HCT116 (cell line): Measurements from ENCODE around the gene FAM83D. TPM values are rescaled to one million over a fixed set of nuclear protein-coding genes. Genes with fewer than 3 reads are reported as not detected.

Experiments
- ATAC-seq: fragments of 200-7000 bp; cut with Tn5 transposase; 2 replicates; pipeline ENCODE4 v1.9.1; 2020; ENCODE audit warnings: mild to moderate bottlenecking, moderate library complexity
- BruUV-seq: library from RNA; stranded (reverse); fragments of 400-500 nt; replicated peaks from 2 replicates; lab custom pipeline; 2021; lab: Mats Ljungman, UMichigan
- CTCF ChIA-PET: fragments of 300-600 bp; sonication (Branson Sonifier 250); formaldehyde crosslinking; loops from one replicate; lab custom pipeline; 2021; ENCODE audit warnings: antibody characterized with exemption; lab: Charles Lee
- POLR2A ChIA-PET: fragments of 300-600, 350-600 bp; sonication (Branson Sonifier 250); formaldehyde crosslinking; loops from one replicate; lab custom pipeline; 2021; ENCODE audit warnings: antibody characterized with exemption; lab: Charles Lee
- RAD21 ChIA-PET, 2 experiments: fragments of 300-600 bp; sonication (Branson Sonifier 250); formaldehyde crosslinking; loops; one replicate each; lab custom pipeline; 2023; ENCODE audit warnings: low total read pairs in 2 of 2; ENCODE audit not compliant: uncharacterized antibody in 2 of 2, unreplicated experiment in 2 of 2, low non-redundant PET in 1 of 2; lab: Charles Lee
- DNase-seq: peaks from one replicate; pipeline ENCODE4 v3.0.0-alpha.2; 2010; ENCODE audit warnings: low read depth, low spot score
- H2AFZ ChIP-seq: fragments of 200-600 bp; shearing (Covaris generic), sonication (generic); 2 replicates; pipeline ENCODE4 v1.6.1; 2017; ENCODE audit warnings: low read depth, mixed run types, mixed read lengths, antibody characterized with exemption, low read length; ENCODE audit not compliant: poor library complexity, severe bottlenecking
- H3K27ac ChIP-seq: 2 replicates; pipeline ENCODE4 v1.5.1; 2012; ENCODE audit warnings: low read depth, low read length
- H3K27me3 ChIP-seq: fragments of 200-600 bp; sonication (generic); 2 replicates; pipeline ENCODE4 v1.6.1; 2016; ENCODE audit warnings: mixed run types, low read length, mixed read lengths; ENCODE audit not compliant: insufficient read depth
- H3K36me3 ChIP-seq, 2 experiments: fragments of 200-500 bp in 1 of 2; fragments of 200-600 bp in 1 of 2; sonication (Bioruptor generic) in 1 of 2; sonication (generic) in 1 of 2; 2 replicates each; pipeline versions ENCODE4 v1.5.1 to v1.6.1; 2014 to 2016; ENCODE audit warnings: low read length in 2 of 2, inconsistent platforms in 1 of 2, mixed read lengths in 1 of 2, mixed run types in 1 of 2; ENCODE audit not compliant: insufficient read depth in 2 of 2, control insufficient read depth in 1 of 2
- H3K4me1 ChIP-seq, 2 experiments: fragments of 200-600 bp in 1 of 2; sonication (generic) in 1 of 2; 2 replicates each; pipeline versions ENCODE4 v1.5.1 to v1.6.1; 2012 to 2017; ENCODE audit warnings: low read length in 2 of 2, inconsistent platforms in 1 of 2, mild to moderate bottlenecking in 1 of 2, mixed read lengths in 1 of 2, mixed run types in 1 of 2, moderate library complexity in 1 of 2; ENCODE audit not compliant: insufficient read depth in 2 of 2, control insufficient read depth in 1 of 2
- H3K4me2 ChIP-seq: fragments of 200-600 bp; sonication (generic); 2 replicates; pipeline ENCODE4 v1.6.1; 2017; ENCODE audit warnings: mixed run types, low read length, mixed read lengths
- H3K4me3 ChIP-seq, 2 experiments: fragments of 200-600 bp in 1 of 2; sonication (generic) in 1 of 2; replicated peaks in 1 of 2; 2 replicates each; pipeline ENCODE4 v1.5.1; 2011 to 2016; ENCODE audit warnings: low read length in 2 of 2, control low read depth in 1 of 2, low read depth in 1 of 2, mild to moderate bottlenecking in 1 of 2, mixed read lengths in 1 of 2, mixed run types in 1 of 2
- H3K79me2 ChIP-seq: fragments of 200-600 bp; sonication (generic); 2 replicates; pipeline ENCODE4 v1.6.1; 2017; ENCODE audit warnings: mild to moderate bottlenecking, mixed run types, low read length, moderate library complexity, mixed read lengths; ENCODE audit not compliant: insufficient read depth
- H3K9ac ChIP-seq: fragments of 200-600 bp; sonication (generic); 2 replicates; pipeline ENCODE4 v1.6.1; 2016; ENCODE audit warnings: low read length, mixed read lengths
- H3K9me2 ChIP-seq: fragments of 200-600 bp; sonication (generic), shearing (Covaris generic); 2 replicates; pipeline ENCODE4 v1.6.1; 2017; ENCODE audit warnings: mixed run types, mild to moderate bottlenecking, moderate library complexity; ENCODE audit not compliant: insufficient read depth
- H3K9me3 ChIP-seq, 2 experiments: fragments of 200-500 bp in 1 of 2; fragments of 200-600 bp in 1 of 2; sonication (Bioruptor generic) in 1 of 2; sonication (generic) in 1 of 2; 2 replicates each; pipeline ENCODE4 v1.6.1; 2014 to 2017; ENCODE audit warnings: low read length in 2 of 2, mixed read lengths in 2 of 2, inconsistent platforms in 1 of 2, low read depth in 1 of 2, mild to moderate bottlenecking in 1 of 2, mixed run types in 1 of 2, moderate library complexity in 1 of 2; ENCODE audit not compliant: control insufficient read depth in 1 of 2, insufficient read depth in 1 of 2
- H4K20me1 ChIP-seq: fragments of 200-600 bp; sonication (generic), shearing (Covaris generic); 2 replicates; pipeline ENCODE4 v1.6.1; 2017; ENCODE audit warnings: mixed run types, mild to moderate bottlenecking, moderate library complexity; ENCODE audit not compliant: insufficient read depth
- CBX3 ChIP-seq: IDR thresholded peaks from 2 replicates; pipeline ENCODE4 v1.6.1; 2012; ENCODE audit warnings: low read depth
- EGR1 ChIP-seq: IDR thresholded peaks from 2 replicates; pipeline ENCODE4 v1.6.1; 2012; ENCODE audit warnings: low read depth
- ELF1 ChIP-seq: IDR thresholded peaks from 2 replicates; pipeline ENCODE4 v1.6.1; 2012; ENCODE audit warnings: low read depth, borderline replicate concordance
- EZH2 ChIP-seq: fragments of 200-600 bp; sonication (generic); IDR thresholded peaks from 2 replicates; pipeline ENCODE4 v1.6.1; 2017; ENCODE audit warnings: antibody characterized with exemption, mixed run types
- EZH2phosphoT487 ChIP-seq: fragments of 200-600 bp; IDR thresholded peaks from 2 replicates; pipeline ENCODE4 v1.6.1; 2018; ENCODE audit warnings: antibody characterized with exemption, borderline replicate concordance
- FOSL1 ChIP-seq: IDR thresholded peaks from 2 replicates; pipeline ENCODE4 v1.6.1; 2012; ENCODE audit warnings: low read depth
- JUND ChIP-seq: IDR thresholded peaks from 2 replicates; pipeline ENCODE4 v1.6.1; 2012
- POLR2A ChIP-seq: IDR thresholded peaks from 2 replicates; pipeline ENCODE4 v1.7.0; 2011; ENCODE audit warnings: borderline replicate concordance; ENCODE audit not compliant: insufficient read depth, insufficient read length; ENCODE audit errors: extremely low read depth
- RAD21 ChIP-seq: IDR thresholded peaks from 2 replicates; pipeline ENCODE4 v1.6.1; 2012; ENCODE audit warnings: low read depth, mild to moderate bottlenecking
- SIN3A ChIP-seq: IDR thresholded peaks from 2 replicates; pipeline ENCODE4 v1.6.1; 2012; ENCODE audit warnings: low read depth
- SP1 ChIP-seq: IDR thresholded peaks from 2 replicates; pipeline ENCODE4 v1.6.1; 2012; ENCODE audit warnings: low read depth
- YY1 ChIP-seq: IDR thresholded peaks from 2 replicates; pipeline ENCODE4 v1.6.1; 2011; ENCODE audit warnings: low read length, low read depth, moderate library complexity, mild to moderate bottlenecking; ENCODE audit not compliant: insufficient replicate concordance; ENCODE audit errors: extremely low read depth
- intact Hi-C: fragments of 100-400 bp; cut with micrococcal nuclease; formaldehyde crosslinking; loops from 2 replicates; pipeline ENCODE4 v1.10.0; 2022
- total RNA-seq: library from RNA; stranded (reverse); gene quantifications from one replicate; pipeline ENCODE4 v1.2.1, GENCODE V29; 2021; ENCODE audit not compliant: unreplicated experiment
- TF ChIP-seq, protein P1 (sequence below), 3 experiments: fragments of 200-600 bp in 1 of 3; sonication (generic) in 1 of 3; IDR thresholded peaks in 2 of 3; conservative IDR thresholded peaks in 1 of 3; 2 replicates each; pipeline ENCODE4 v1.5.1; 2012 to 2017; ENCODE audit warnings: low read depth in 2 of 3, low read length in 2 of 3, antibody characterized with exemption in 1 of 3, borderline replicate concordance in 1 of 3, control low read depth in 1 of 3, mild to moderate bottlenecking in 1 of 3, mixed read lengths in 1 of 3, mixed run types in 1 of 3, moderate library complexity in 1 of 3; ENCODE audit not compliant: insufficient read depth in 1 of 3

FAM83D gene
- total RNA-seq, 1 experiment from 2014 or later = 51.1 TPM

DNA sequence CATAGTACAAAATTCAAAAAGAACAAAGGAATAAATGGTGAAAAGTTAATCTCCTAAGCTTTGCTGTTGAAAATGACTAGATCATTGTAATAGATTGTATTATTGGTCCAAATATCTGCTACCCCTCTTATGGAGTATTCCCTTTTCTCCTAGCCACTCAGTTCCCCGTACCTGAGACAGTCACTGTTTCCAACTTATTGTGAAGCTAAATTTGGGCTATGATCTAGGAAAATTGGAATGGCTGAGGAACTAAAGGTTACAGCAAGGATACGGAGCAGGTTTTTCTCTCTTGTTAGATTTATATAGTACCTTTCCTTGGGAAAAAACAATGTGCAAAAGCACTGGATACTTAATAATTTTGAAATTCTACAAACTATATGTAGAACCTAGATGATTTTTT is 53.2 kb downstream of the FAM83D start:
- intact Hi-C loops = no loop called here
- H3K9me2 ChIP-seq = no peaks in the 10 kb centered on the region
- CTCF ChIA-PET = no interaction called here
- no peak overlapping the region for H3K9ac ChIP-seq
- no peaks in the 10 kb centered on the region for H3K4me1 ChIP-seq
- POLR2A ChIA-PET = no interaction called here
- RAD21 ChIA-PET = no interaction called here
- DNase-seq (no peak), ATAC-seq (no peak)
- no peak overlapping the region for H3K4me3 ChIP-seq
- H3K9me3 ChIP-seq = no peaks in the 10 kb centered on the region
- 0 out of 4 replicates have a peak, but pooled peaks cover 0 to 2% of the 10 kb centered on the region in 2 experiments for H3K36me3 ChIP-seq
- H3K27ac ChIP-seq = no peak overlapping the region
- no peak overlapping the region for H2AFZ ChIP-seq
- no peak for TF ChIP-seq YY1
- TF ChIP-seq EZH2 = no peak
- TF ChIP-seq RAD21 = no peak
- no peak for TF ChIP-seq SP1
- TF ChIP-seq FOSL1 = no peak
- TF ChIP-seq CBX3 = no peak
- no peak for TF ChIP-seq EZH2phosphoT487
- no peak for TF ChIP-seq POLR2A
- no peak for TF ChIP-seq ELF1
- TF ChIP-seq EGR1 = no peak
- TF ChIP-seq SIN3A = no peak
- TF ChIP-seq, protein P1, sequence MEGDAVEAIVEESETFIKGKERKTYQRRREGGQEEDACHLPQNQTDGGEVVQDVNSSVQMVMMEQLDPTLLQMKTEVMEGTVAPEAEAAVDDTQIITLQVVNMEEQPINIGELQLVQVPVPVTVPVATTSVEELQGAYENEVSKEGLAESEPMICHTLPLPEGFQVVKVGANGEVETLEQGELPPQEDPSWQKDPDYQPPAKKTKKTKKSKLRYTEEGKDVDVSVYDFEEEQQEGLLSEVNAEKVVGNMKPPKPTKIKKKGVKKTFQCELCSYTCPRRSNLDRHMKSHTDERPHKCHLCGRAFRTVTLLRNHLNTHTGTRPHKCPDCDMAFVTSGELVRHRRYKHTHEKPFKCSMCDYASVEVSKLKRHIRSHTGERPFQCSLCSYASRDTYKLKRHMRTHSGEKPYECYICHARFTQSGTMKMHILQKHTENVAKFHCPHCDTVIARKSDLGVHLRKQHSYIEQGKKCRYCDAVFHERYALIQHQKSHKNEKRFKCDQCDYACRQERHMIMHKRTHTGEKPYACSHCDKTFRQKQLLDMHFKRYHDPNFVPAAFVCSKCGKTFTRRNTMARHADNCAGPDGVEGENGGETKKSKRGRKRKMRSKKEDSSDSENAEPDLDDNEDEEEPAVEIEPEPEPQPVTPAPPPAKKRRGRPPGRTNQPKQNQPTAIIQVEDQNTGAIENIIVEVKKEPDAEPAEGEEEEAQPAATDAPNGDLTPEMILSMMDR (IDR thresholded peaks at IDR 0.05 in 2 of 3, conservative IDR thresholded peaks at IDR 0.05 in 1 of 3; ENCODE audit: borderline replicate concordance in 1 of 3, insufficient read depth in 1 of 3, low read depth in 2 of 3, low read length in 2 of 3) = no peak
- no peak for TF ChIP-seq JUND
- no TSS peak for BruUV-seq
- peaks cover 55% of the 10 kb centered on the region for H3K79me2 ChIP-seq
- no peak overlapping the region for H3K4me2 ChIP-seq
- no peaks in the 10 kb centered on the region for H4K20me1 ChIP-seq
- no peaks in the 10 kb centered on the region for H3K27me3 ChIP-seq
